Measurements from ENCODE around the gene RPL11.
A peak's percentile ranks its signal among the peaks of the same experiment; 100 is the strongest.

Gene RPL11

DNA sequence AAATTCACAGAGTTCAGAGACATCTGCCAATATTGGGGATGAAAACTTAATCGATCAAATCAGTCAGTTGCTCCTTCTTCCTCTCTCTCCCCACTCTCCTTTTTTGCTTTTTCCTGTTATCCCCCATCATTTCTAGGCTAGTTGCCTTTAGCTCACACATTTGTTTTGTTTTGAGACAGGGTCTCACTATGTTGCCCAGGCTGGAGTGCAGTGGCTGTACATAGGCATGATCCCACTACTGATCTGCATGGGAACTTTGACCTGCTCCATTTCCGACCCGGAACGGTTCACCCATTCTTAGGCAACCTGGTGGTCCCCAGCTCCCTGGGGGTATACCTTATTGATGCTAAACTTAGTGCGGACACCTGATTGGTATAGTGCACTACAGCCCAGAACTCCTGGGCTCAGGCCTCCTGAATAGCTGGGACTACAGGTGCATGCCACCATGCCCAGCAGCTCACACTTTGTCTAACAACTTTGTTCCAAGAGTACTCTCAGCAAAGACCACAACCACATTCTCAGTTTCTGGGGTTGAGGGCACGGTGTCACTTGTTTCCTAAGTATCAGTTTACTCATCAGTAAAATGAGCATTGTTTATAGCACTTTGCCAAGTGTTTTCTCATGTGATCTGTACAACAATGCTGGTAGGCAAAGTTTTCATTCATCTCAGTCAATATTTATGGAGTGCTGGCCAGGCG lies 45.0 kb downstream of the RPL11 start:
- DNase-seq = no peak

DNA sequence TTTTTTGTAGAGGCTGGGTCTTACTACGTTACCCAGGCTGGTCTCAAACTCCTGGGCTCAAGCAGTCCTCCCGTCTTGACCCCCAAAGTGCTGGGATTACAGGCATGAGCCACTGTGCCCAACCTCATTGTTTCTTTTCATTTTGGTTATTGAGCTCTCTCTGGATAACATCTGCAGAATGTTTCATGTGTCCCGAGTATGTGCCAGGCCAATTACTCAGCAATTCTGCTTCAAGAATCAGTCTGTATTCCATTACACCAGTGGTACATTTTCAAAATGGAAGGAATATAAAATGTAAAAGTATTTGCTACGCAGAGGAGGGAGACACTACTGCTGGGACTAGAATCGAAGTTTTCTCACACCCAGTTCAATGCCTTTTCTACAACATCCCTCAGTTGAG lies 50.0 kb downstream of the RPL11 start:
- DNase-seq = no peak

DNA sequence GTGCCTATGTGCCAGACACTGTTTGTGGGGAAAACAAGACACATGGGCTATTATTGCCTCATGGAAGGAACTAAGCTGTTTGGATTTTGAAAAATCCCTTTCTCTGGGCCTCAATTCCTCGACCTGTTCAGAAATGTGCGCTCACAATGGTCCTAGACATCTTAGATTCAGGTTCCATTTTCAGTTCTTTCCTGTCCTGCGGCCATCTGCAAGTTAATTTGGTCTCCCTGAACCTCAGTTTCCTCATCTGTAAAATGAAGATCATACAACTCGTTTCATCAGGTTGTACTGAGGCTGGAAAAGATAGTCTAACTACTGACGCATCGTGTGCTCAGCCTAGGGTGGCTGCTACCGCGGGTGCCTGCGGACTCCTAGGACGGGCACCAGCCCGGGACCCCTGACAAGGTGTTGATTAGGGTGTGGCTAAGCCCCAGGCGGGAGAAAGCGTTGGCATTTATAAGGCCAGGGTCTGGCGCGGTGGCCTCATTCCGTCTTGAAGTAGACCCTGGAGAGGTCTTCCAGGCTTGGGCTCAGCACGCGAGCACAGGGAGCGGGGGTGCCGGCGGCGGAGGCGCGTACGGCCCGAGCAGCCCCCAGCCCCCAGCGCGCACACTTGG lies 51.2 kb downstream of the RPL11 start:
- no peak for DNase-seq

DNA sequence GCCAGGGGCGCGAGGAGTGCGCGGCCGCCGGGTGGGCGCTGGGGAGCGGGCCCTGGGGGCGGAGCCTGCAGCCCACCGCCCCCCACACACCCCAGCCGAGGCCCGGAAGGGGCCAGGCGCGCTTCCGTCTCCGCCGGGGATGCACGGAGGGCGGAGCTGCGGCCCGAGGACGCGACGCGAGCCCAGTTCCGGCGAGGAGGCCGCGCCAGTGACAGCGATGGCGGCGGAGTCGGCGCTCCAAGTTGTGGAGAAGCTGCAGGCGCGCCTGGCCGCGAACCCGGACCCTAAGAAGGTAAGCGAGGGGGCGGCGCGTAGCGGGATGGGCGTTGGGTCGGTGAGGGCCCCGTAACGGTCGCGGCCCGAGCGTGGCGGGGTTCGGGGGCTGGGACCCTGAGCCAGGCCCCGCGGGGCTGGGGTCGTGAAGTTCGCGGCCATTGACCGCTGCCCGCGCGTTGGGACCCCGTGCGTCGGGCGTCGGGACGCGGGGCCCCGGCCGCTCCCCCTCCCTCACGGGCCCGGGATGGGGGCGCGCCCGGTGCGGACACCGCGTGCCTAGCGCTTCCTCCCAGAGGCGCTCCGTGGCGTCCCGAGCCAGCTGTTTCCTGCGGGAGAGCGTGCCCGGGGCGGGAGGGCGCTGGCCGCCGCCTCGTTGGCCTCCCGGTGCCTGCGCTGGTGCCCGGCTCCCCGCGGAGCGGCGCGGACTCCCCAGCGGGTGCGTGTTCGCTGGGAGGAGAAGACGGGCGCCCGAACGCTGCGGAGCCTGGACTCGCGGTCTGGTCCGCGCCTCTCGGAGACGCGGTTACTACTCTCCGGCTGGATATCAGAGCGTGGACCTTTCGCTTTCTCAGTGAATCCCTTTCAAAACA lies 51.9 kb downstream of the RPL11 start, which contains the start of gene ELOA:
Gene ELOA, plus strand, starts transcription at position 185 of the 866 bp plus-strand sequence. Its CDS starts 33 bp downstream, at position 218.
- peak; percentile 59 for DNase-seq

DNA sequence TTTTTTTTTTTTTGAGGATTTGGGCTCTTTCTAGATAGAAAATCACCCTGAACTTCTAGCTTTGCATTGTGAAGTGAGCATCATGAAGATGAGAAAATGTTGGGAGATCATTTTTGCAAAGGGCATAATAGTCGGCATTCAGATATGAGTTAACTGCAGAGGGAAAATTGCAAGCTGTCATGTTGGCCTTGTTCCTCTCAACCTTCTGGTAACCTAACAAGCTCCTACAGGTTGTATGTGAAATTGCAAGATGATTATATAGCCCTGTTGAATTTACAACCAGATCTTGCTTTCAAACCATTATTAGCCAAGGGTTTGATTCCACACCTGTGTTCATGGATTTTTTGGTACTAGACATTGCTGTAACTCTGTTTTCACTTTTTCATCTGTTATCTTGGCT lies 53.9 kb downstream of the RPL11 start:
- DNase-seq = no peak

Measured in NCI-H510A (cell line).